COR-L47 (cell line): Measurements from ENCODE around the gene CCR7.
"Not testable (repeated sequence)": the region's sequence is repeated elsewhere in the genome, so short reads cannot be mapped to it uniquely, and the experiment has no call there.

Experiments used
- DNase-seq: peaks from one replicate; lab custom pipeline; 2025; lab: John Stamatoyannopoulos, UW

CCR7 gene

DNA sequence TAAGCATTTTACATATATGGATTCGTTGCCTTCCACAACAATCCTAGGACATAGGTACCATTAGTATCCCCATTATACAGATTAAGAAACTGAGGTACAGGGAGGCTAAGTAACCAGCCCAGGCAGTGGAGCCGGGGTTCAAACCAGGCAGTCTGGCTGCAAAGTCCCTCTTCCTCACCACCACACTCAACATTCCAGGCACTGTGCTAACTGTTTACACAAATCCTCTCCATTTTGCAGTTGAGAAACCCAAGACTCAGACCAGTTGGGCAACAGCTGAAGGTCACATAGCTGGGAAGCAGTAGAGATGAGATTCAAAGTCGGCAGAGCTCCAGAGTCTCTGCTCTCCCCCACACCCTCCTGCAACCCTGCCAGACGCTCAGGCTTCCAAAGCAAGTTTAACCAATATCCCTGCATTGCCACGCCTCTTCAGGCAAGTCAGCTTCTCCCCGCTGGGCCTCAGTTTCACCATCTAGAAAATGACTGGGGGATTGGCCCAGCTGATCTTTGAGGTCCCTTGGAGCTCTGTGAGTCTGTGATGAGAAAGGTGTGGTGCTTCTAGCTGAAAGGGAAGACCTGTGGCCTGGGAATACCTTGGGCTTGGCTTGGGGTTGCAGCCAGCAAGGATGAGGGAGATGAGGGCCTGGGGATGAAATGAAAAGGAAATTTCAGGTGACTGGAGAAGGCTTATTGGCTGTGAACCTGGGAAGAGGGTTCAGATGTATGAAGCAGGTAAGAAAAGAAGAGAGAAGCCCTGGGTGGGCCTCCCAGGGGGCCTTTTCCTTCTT, 14.0 kb downstream of the CCR7 start:
- no peak for DNase-seq

GRCh38 chr17:40550608-40551007, 14.7 kb downstream of the CCR7 start:
- DNase-seq = no peak

DNA sequence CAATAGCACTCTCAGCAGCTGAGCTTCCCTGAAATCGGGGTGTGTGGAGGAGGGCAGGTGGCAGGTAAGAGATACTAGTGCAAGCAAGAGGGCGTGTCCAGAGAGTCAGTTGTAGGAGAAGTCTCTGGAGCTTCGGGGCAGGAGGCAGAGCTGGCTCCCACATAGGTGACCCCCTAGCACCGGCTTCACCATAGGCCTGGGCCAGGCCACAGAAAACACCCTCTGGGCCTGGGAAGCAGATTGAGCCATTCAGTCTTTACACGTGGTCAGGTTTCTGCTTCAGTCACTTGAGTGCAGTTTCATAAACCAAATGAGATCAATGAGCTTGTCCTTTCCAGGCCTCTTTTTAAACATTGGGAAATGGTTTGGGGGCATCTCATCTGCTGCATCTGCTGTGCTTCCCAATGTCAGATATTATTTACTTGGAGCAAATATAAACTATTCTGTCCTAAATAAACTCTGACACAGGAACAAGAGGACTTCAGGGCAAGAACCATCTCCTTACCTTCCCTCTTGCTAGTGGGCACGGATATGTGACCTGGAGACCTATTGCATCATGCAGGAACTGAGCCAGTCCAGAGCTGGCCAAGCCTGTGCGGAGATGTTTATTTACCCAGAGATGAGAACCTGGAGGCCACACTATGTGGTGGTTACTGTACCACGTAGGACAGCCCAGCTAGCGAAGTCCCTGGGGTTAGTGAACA, 16.1 kb downstream of the CCR7 start:
- DNase-seq = peak; percentile 17

DNA sequence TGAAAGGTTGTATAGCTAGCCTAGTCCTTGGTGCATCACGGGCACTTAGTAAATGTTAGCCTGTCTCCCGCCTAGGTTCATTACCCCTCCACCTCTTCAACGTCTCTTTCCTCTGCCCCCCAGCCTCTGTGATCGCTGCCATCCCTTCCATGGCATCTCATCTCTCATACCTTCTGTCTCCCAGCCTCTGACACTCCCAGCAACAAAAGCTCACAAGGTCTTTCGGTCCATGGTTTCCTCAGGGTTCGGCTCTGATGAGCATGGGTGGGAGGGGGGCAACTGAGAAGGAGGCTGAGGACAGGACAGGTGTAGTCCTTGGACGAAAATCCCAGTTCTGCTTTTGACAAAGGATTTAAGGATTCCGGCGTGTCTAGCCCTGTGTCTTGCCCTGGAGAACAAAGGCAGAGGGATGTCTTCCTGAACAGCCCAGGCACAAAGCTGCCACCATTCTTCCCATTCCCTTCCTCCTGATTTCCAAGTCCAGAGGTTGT, 16.7 kb downstream of the CCR7 start:
- no peak for DNase-seq

GRCh38 chr17:40547785-40548478, 17.3 kb downstream of the CCR7 start:
- DNase-seq = no peak

- peak; percentile 97 for DNase-seq
These were observed 18.0 kb downstream of the CCR7 start for GRCh38 chr17:40547079-40547784.

- DNase-seq = not testable (repeated sequence)
These were observed 18.8 kb downstream of the CCR7 start for GRCh38 chr17:40546497-40546896.

DNA sequence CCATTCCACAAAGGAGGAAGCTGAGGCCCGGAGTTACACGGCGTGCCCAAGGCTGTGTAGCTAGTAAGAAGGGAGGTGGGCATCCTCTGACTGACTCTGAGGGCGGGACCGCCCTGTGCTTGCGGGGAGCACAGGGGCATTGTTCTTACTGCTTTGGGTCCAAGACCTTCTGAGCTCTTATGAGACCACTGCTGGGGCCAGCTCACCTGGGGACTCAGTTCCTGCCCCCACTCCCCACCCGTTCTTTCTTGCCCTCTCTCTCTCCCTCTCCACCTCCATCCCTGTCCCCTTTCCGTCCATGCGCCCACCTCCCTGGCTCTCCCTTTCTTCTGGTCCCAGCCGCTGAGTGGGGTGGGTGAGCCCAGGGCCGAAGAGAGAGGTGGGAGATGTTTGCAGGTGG, 19.6 kb downstream of the CCR7 start:
- DNase-seq = no peak

GRCh38 chr17:40542558-40543411, 22.5 kb downstream of the CCR7 start:
- DNase-seq = no peak

DNA sequence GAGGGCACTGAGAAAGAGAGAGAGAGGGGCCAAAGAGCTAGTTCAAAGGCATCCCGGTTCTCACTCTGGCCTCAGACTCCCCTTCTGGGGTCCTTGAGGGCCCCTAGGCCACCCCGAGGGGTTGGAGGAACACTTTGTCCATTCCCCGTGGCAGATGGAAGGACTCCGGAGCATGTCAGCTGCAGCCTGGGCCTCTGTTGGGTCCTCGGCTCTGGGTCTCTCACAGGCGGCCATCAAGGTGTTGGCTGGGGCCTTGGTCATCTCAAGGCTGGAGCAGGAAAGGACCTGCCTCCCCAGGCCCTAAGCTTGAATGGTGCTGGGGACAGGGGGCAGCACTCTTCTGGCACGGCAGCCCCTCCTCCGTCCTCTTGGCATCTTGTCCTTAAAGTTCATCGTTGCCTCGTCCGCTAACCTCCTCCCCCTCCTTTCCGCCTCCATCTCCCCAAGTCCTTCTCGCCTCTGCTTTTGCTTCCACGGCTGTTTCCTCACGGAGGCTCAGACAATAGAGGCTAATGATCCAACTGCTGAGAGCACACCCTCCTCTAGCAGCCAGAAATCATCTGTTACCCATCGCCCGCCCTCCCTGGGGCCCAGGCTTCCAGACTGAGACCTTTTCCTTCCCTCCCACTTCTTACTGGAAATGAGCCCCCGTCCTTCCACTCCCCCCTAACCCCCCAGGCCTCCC, 23.3 kb downstream of the CCR7 start:
- peak; percentile 43 for DNase-seq

DNA sequence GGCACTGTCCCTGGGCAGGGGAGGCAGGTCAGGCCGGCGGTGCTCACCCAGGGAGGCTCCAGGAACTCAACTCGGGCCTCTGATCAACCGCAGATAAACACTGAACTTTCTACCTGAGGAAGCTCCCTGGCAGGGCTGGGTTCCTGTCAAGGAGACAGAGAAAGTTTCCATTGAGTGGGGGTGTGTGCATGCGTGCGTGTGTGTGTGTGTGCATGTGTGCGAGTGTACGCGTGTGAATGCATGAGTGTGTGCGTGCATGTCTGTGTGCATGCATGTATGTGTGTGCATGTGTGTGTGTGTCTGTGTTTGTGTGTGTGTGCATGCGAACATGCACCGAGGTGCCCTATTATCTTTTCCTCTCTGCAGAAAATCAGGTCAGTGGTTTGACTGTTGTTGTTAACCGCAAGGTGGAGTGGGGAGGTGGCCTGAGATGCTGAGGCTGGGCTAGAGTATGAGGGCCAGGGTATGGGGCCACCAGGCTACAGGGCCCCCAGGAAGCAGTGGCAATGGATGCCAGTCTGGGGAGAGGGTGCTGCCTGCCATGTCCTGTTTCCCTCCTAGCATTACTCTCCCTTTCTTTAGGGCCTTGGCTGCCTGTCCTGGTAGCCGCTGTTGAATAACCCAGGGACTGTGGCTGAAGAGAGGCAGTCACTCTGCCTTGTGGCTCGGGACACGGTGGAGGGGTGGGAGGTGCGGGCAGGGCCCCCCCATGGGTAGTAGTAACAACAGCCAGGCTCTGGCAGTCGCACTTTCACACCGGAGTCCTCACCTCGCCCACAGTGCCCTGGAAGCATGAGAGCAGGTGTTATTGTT, 24.0 kb downstream of the CCR7 start:
- DNase-seq = no peak

GRCh38 chr17:40540448-40540847, 24.8 kb downstream of the CCR7 start:
- DNase-seq = no peak

DNA sequence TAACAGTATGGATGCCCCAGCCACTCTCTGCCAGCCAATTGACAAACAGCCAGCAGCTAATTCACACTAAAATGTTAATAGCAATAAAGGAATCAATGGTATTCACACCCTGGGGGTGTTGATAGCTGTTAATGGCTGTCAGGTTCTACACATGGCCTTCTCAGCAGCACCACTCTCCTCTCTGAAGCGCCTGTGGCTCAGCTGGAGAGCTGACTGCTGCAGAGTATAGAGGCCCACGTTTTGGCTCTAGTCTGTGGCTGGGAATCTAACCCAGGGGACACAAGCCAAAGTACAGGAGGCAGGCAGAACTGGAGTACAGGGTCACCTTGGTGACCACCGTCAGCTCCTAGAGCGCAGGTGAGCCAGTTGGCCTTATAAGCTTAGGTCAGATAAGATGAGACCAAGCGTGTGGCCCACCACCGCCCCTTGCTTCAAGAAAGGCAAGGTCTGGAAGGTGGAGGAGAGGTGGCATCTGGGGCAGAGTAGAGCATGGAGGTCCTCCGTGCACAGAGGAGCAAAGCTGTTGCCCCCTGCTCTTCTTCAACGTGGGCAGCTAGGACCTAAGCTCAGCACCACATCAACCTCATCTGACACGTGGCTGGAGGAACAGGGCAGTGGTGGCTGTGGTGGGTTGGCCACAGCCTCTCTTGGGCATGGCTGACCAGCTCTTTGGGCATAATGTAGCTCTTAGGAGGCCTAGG, 25.4 kb downstream of the CCR7 start:
- DNase-seq = no peak

DNA sequence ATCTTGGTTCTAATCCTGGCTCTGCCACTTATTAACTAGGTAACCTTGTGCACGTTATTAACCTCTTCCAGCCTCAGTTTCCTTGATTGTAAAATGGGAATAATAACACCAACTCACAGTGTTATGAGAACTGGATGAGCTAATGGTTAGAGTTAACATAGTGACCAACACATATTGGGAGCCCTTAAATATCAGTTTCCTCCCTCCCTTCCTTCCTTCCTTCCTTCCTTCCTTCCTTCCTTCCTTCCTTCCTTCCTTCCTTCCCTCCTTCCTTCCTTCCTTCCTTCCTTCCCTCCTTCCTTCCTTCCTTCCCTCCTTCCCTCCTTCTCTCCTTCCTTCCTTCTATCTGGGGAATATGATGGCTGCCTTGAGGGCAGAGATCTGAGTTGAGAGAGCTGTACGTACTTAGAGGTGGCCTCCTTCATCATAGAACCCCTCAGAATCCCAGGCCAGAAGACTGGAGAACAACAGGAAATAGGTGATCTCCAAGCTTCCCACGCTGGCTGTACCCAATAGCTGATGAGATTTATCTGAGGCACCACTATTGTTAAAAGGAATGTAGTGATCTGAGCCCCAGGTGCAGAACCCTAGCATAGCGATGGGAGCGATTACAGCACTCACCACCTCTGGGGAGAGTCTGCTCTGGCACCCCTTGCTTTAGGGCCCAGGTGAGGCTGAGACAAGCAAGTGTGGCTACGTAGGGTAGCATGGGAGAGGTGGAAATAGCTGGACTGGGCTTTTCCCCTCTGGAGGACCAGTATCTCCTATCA, 26.2 kb downstream of the CCR7 start:
- DNase-seq = no peak

DNA sequence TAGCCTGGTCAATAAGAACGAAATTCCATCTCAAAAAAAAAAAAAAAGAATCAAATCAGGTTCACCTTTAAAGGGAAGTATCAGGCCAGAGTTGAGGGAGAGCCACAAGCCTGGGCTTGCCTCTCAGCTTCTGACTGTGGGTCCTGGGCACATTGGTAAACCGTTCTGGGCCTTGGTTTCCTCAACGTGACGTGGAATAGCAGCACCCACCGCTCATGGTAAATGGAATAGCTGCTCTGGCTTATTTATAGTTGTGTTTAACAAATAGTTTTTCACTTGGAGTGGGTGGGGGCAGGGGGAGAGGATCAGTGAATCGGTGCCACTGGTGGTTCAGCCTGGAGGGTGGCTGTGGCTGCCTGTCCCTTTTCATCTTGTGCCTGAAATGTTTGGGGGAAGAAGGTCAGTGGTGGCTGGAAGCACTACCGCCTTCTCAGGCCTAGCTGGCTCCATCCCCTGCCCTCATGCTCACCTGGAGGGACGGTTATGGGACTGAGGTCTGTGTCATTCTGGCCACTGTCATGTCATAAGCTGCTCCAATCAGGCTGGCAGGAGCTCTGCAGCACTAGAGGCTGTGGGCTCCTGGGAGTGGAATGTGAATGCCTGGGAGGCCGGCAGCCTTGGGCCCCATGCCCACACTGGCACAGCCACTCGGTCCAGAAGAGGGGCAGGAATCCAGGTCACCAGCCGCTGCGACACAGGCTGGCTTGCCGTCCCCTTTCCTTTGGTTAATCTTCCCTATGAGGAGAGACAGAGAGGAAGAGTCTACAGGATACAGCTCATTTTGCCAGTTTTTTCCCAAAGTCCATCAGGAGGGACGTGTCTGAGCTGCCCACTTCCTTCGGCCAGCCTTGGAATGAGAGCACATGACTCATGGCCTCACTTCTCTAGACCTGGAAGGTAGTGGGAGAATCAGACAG, 27.0 kb downstream of the CCR7 start:
- no peak for DNase-seq

- no peak for DNase-seq
These were observed 28.7 kb downstream of the CCR7 start for GRCh38 chr17:40536295-40537171.
